K562 (cell line): ENCODE results near the gene ACBD3.
A peak's percentile ranks its signal among the peaks of the same experiment; 100 is the strongest.

Experiments used
- BACH1 ChIP-seq: fragments of 200-800 bp; sonication (Bioruptor generic); IDR thresholded peaks from 2 replicates; pipeline ENCODE4 v1.6.1; 2016; ENCODE audit warnings: missing genetic modification characterization, missing compliant biosample characterization
- CHCHD3 ChIP-seq: fragments of 250-450 bp; sonication (Bioruptor Pico); IDR thresholded peaks from 2 replicates; pipeline ENCODE4 v2.1.2; 2022; ENCODE audit warnings: mild to moderate bottlenecking
- CHD2 ChIP-seq: IDR thresholded peaks from 2 replicates; pipeline ENCODE4 v1.6.1; 2011; ENCODE audit warnings: low read depth, low read length
- FOXK2 ChIP-seq, 2 experiments: fragments of 450-650 bp; IDR thresholded peaks in 1 of 2; conservative IDR thresholded peaks in 1 of 2; 2 replicates each; pipeline ENCODE4 v1.6.1; 2016; ENCODE audit warnings: low read depth in 2 of 2, mild to moderate bottlenecking in 1 of 2
- HDAC2 ChIP-seq: fragments of 450-650 bp; IDR thresholded peaks from 2 replicates; pipeline ENCODE4 v1.6.1; 2016; ENCODE audit warnings: mild to moderate bottlenecking
- SMAD1 ChIP-seq: fragments of 150-350 bp; IDR thresholded peaks from 2 replicates; pipeline ENCODE4 v1.6.1; 2014; ENCODE audit warnings: low read length, low read depth; ENCODE audit not compliant: partially characterized antibody
- ZBED1 ChIP-seq: IDR thresholded peaks from 2 replicates; pipeline ENCODE4 v1.6.1; 2014
- TF ChIP-seq, protein P1 (sequence below), 2 experiments: IDR thresholded peaks; 2 replicates each; pipeline ENCODE4 v1.6.1; 2011; ENCODE audit warnings: borderline replicate concordance in 1 of 2, control low read depth in 1 of 2, low read depth in 1 of 2, low read length in 1 of 2, mild to moderate bottlenecking in 1 of 2, mixed read lengths in 1 of 2, moderate library complexity in 1 of 2; ENCODE audit not compliant: insufficient read depth in 1 of 2, insufficient read length in 1 of 2, poor library complexity in 1 of 2, severe bottlenecking in 1 of 2; ENCODE audit errors: extremely low read depth in 1 of 2
- TF ChIP-seq, protein P2 (sequence below): fragments of 250-450 bp; sonication (Bioruptor Pico); IDR thresholded peaks from 2 replicates; pipeline ENCODE4 v1.5.0; 2021; ENCODE audit warnings: mild to moderate bottlenecking, moderate library complexity
- TF ChIP-seq, protein P3 (sequence below): sonication (generic); formaldehyde crosslinking; IDR thresholded peaks from 2 replicates; pipeline ENCODE4 v1.9.0; 2022; ENCODE audit warnings: mild to moderate bottlenecking, missing genetic modification reagents
- TF ChIP-seq, protein P4 (sequence below), 3 experiments: IDR thresholded peaks in 2 of 3; conservative IDR thresholded peaks in 1 of 3; 2 replicates each; pipeline ENCODE4 v1.5.1; 2011 to 2012; ENCODE audit warnings: low read length in 3 of 3, mild to moderate bottlenecking in 3 of 3, control low read depth in 2 of 3, improper control_type of control experiment in 1 of 3, inconsistent platforms in 1 of 3, low read depth in 1 of 3, mixed read lengths in 1 of 3, moderate library complexity in 1 of 3; ENCODE audit not compliant: insufficient read depth in 2 of 3
- TF ChIP-seq, protein P5 (sequence below): IDR thresholded peaks from 2 replicates; pipeline ENCODE4 v1.6.1; 2011; ENCODE audit warnings: borderline replicate concordance, low read depth, mild to moderate bottlenecking, moderate library complexity, low read length; ENCODE audit not compliant: insufficient read depth, poor library complexity, severe bottlenecking

DNA sequence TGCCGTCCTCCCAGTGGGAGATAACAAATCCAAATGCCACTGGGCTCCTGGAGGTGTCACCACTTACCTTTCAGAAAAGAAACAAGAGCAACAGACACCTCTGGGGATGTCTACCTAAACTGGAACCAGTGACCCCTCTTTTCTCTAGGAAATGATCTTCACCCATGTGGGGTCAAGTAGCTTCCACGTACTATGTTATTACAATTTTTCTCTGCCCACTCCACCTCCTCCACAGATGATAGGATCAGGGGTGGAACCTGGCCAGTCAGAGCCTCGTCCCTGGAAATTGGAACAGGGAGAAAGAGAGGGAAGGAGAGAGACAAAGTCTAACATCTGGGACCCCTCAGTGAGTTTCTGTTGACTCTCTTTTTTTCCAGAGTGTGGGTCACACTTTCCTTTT is 73.9 kb downstream of the ACBD3 start:
- TF ChIP-seq, protein P1, sequence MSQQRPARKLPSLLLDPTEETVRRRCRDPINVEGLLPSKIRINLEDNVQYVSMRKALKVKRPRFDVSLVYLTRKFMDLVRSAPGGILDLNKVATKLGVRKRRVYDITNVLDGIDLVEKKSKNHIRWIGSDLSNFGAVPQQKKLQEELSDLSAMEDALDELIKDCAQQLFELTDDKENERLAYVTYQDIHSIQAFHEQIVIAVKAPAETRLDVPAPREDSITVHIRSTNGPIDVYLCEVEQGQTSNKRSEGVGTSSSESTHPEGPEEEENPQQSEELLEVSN (IDR thresholded peaks at IDR 0.05; ENCODE audit: borderline replicate concordance in 1 of 2, extremely low read depth in 1 of 2, insufficient read depth in 1 of 2, insufficient read length in 1 of 2, low read depth in 1 of 2, low read length in 1 of 2, poor library complexity in 1 of 2, severe bottlenecking in 1 of 2): no peak
- TF ChIP-seq SMAD1: no peak
- TF ChIP-seq CHD2: no peak
- TF ChIP-seq, protein P2, sequence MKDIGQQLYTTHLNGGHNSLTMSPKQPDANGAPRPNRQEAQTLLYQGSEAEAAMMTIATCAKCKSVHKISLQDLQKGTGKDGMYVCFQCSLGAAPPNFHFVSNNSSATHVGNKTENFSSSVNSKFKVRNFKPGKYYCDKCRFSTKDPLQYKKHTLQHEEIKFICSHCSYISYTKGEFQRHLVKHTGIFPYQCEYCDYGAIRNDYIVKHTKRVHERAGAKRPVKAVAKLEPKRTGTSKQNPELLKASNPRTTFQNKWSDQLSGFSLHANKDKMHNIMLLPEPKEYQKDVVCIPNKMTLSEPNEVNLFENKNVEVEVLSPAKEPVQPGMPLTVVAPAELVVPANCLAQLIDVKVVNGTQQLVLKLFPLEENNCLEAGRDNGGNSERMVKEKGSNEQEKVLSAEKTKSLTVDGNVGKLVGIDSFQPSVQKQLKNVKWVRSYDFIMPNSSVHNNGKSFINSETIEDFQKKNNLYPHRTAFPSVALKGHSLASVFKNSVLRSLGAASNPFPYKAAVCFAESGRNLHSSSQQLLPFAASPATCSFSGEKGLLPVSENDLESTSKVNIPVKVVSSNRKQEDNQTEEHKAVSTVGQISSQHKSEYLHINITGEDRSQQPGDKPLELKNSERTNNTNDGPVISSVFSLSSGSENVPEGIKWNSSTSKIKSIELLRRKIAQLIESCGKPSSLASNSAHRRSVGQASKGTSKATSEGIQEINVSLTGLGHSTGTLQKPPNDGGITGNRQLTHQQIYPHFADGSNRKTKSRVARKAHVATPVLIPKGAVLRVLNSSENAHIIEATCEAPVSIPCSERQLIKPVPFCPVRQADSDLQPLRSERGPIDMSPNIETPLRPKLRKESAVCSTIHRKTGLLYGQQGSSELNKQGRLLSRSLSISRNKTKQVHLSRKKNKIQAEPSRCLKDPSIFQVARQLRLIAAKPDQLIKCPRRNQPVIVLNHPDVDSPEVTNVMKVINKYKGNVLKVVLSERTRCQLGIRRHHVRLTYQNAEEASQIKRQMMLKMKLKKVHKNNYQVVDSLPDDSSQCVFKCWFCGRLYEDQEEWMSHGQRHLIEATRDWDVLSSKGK (CRISPR knock-in tag): no peak
- TF ChIP-seq BACH1 (tag): no peak
- TF ChIP-seq, protein P3, sequence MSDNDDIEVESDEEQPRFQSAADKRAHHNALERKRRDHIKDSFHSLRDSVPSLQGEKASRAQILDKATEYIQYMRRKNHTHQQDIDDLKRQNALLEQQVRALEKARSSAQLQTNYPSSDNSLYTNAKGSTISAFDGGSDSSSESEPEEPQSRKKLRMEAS (CRISPR knock-in tag): no peak
- TF ChIP-seq FOXK2 (conservative IDR thresholded peaks at IDR 0.05 in 1 of 2, IDR thresholded peaks at IDR 0.05 in 1 of 2; ENCODE audit: low read depth in 2 of 2): no peak
- TF ChIP-seq, protein P4, sequence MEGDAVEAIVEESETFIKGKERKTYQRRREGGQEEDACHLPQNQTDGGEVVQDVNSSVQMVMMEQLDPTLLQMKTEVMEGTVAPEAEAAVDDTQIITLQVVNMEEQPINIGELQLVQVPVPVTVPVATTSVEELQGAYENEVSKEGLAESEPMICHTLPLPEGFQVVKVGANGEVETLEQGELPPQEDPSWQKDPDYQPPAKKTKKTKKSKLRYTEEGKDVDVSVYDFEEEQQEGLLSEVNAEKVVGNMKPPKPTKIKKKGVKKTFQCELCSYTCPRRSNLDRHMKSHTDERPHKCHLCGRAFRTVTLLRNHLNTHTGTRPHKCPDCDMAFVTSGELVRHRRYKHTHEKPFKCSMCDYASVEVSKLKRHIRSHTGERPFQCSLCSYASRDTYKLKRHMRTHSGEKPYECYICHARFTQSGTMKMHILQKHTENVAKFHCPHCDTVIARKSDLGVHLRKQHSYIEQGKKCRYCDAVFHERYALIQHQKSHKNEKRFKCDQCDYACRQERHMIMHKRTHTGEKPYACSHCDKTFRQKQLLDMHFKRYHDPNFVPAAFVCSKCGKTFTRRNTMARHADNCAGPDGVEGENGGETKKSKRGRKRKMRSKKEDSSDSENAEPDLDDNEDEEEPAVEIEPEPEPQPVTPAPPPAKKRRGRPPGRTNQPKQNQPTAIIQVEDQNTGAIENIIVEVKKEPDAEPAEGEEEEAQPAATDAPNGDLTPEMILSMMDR (IDR thresholded peaks at IDR 0.05 in 2 of 3, conservative IDR thresholded peaks at IDR 0.05 in 1 of 3; ENCODE audit: insufficient read depth in 2 of 3, low read depth in 1 of 3, low read length in 3 of 3): peak in 1 of 3 experiments; percentile 1; a peak in 1 of 6 replicates
- no peak for TF ChIP-seq ZBED1
- TF ChIP-seq, protein P5, sequence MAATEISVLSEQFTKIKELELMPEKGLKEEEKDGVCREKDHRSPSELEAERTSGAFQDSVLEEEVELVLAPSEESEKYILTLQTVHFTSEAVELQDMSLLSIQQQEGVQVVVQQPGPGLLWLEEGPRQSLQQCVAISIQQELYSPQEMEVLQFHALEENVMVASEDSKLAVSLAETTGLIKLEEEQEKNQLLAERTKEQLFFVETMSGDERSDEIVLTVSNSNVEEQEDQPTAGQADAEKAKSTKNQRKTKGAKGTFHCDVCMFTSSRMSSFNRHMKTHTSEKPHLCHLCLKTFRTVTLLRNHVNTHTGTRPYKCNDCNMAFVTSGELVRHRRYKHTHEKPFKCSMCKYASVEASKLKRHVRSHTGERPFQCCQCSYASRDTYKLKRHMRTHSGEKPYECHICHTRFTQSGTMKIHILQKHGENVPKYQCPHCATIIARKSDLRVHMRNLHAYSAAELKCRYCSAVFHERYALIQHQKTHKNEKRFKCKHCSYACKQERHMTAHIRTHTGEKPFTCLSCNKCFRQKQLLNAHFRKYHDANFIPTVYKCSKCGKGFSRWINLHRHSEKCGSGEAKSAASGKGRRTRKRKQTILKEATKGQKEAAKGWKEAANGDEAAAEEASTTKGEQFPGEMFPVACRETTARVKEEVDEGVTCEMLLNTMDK: no peak
- no peak for TF ChIP-seq HDAC2
- no peak for TF ChIP-seq CHCHD3 (CRISPR knock-in tag)
